ENCODE measurements around the gene TRIM26. TPM values are rescaled to one million over a fixed set of nuclear protein-coding genes. Genes with fewer than 3 reads are reported as not detected.

TRIM26 gene
- total and polyA plus RNA-seq, 2 of the 13 experiments (the other 11 are each of a cell fraction or from before 2014, with no cell fraction given) = 27.1 to 38.7 TPM

GRCh38 chr6:30157581-30157980 lies 55.6 kb downstream of the TRIM26 start:
- DNase-seq (ENCODE audit: low spot score) = no peak
- BruUV-seq (replicated peaks) = no TSS peak
- Histone ChIP-seq H3K27me3 (ENCODE audit: control insufficient read depth in 1 of 2, insufficient read depth in 2 of 2, low read length in 2 of 2) (no peaks in the 10 kb centered on the region), H3K79me2 (ENCODE audit: insufficient read depth, low read length) (no peaks in the 10 kb centered on the region), H4K20me1 (ENCODE audit: insufficient read depth, low read length) (no peaks in the 10 kb centered on the region), H3K27ac (ENCODE audit: extremely low read length, insufficient read depth, low read length) (no peak overlapping the region), H3K36me3 (replicated peaks in 1 of 2; ENCODE audit: control insufficient read depth in 1 of 2, insufficient read depth in 2 of 2, low read length in 2 of 2) (no peaks in the 10 kb centered on the region), H3K4me3 (replicated peaks in 1 of 3; ENCODE audit: insufficient read depth in 1 of 3, low read depth in 2 of 3, low read length in 3 of 3) (no peak overlapping the region), H3K4me1 (ENCODE audit: insufficient read depth, low read length) (peaks cover 67% of the 10 kb centered on the region), H3K9me3 (ENCODE audit: low read length) (no peaks in the 10 kb centered on the region), H2AFZ (ENCODE audit: low read length) (no peak overlapping the region), H3K4me2 (ENCODE audit: low read depth, low read length) (no peak overlapping the region), H3K9ac (ENCODE audit: insufficient read depth, low read depth, low read length) (no peak overlapping the region)
- ChIA-PET POLR2A (no interaction called here), CTCF (ENCODE audit: low intra/inter-chr PET ratio, low total read pairs) (no interaction called here)
- intact Hi-C loops (cut with micrococcal nuclease; ENCODE audit: unreplicated experiment) = no loop called here
- no peak for FAIRE-seq
- in situ Hi-C loops (cut with HindIII; ENCODE audit: extremely low pct_ligation_motif_present, low pct_unique_long_range_greater_than_20kb) = no loop called here
- TF ChIP-seq, protein P1, sequence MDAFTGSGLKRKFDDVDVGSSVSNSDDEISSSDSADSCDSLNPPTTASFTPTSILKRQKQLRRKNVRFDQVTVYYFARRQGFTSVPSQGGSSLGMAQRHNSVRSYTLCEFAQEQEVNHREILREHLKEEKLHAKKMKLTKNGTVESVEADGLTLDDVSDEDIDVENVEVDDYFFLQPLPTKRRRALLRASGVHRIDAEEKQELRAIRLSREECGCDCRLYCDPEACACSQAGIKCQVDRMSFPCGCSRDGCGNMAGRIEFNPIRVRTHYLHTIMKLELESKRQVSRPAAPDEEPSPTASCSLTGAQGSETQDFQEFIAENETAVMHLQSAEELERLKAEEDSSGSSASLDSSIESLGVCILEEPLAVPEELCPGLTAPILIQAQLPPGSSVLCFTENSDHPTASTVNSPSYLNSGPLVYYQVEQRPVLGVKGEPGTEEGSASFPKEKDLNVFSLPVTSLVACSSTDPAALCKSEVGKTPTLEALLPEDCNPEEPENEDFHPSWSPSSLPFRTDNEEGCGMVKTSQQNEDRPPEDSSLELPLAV (CRISPR knock-in tag; conservative IDR thresholded peaks at IDR 0.05; ENCODE audit: low read depth) = no peak
- TF ChIP-seq ZNF362 (CRISPR knock-in tag; IDR thresholded peaks at IDR 0.05; ENCODE audit: borderline replicate concordance) (no peak), TFDP1 (CRISPR knock-in tag; IDR thresholded peaks at IDR 0.05; ENCODE audit: borderline replicate concordance) (no peak), ZNF501 (CRISPR knock-in tag; IDR thresholded peaks at IDR 0.05) (no peak), ZFP1 (CRISPR knock-in tag; IDR thresholded peaks at IDR 0.05) (no peak), SATB2 (CRISPR knock-in tag; IDR thresholded peaks at IDR 0.05) (no peak), ZNF253 (CRISPR knock-in tag; IDR thresholded peaks at IDR 0.05; ENCODE audit: borderline replicate concordance) (no peak), SOX5 (CRISPR knock-in tag; IDR thresholded peaks at IDR 0.05; ENCODE audit: borderline replicate concordance) (no peak), ZNF773 (CRISPR knock-in tag; IDR thresholded peaks at IDR 0.05; ENCODE audit: borderline replicate concordance) (no peak), AGO2 (optimal IDR thresholded peaks at IDR 0.05; ENCODE audit: low read depth, low read length) (no peak), NCOA5 (CRISPR knock-in tag; IDR thresholded peaks at IDR 0.05) (no peak), KDM4B (CRISPR knock-in tag; IDR thresholded peaks at IDR 0.05) (no peak), ZNF703 (CRISPR knock-in tag; IDR thresholded peaks at IDR 0.05; ENCODE audit: borderline replicate concordance) (no peak), ZNF644 (CRISPR knock-in tag; IDR thresholded peaks at IDR 0.05; ENCODE audit: low read depth) (no peak), ZNF282 (IDR thresholded peaks at IDR 0.05; ENCODE audit: partially characterized antibody) (no peak), TCF7 (IDR thresholded peaks at IDR 0.05; ENCODE audit: low read depth) (no peak)
- TF ChIP-seq, protein P2, sequence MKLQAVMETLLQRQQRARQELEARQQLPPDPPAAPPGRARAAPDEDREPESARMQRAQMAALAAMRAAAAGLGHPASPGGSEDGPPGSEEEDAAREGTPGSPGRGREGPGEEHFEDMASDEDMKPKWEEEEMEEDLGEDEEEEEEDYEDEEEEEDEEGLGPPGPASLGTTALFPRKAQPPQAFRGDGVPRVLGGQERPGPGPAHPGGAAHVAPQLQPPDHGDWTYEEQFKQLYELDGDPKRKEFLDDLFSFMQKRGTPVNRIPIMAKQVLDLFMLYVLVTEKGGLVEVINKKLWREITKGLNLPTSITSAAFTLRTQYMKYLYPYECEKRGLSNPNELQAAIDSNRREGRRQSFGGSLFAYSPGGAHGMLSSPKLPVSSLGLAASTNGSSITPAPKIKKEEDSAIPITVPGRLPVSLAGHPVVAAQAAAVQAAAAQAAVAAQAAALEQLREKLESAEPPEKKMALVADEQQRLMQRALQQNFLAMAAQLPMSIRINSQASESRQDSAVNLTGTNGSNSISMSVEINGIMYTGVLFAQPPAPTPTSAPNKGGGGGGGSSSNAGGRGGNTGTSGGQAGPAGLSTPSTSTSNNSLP (IDR thresholded peaks at IDR 0.05; ENCODE audit: low read depth, low read length) = no peak
- no peak for ATAC-seq
